Neural cell (in vitro differentiated cells): ENCODE results near the gene SLC44A5. TPM values are rescaled to one million over a fixed set of nuclear protein-coding genes. Genes with fewer than 3 reads are reported as not detected.
"Not testable (repeated sequence)": the region's sequence is repeated elsewhere in the genome, so short reads cannot be mapped to it uniquely, and the experiment has no call there.

ENCODE experiments used
- H2AFZ ChIP-seq: fragments of 200-600, 300-800 bp; sonication (generic), shearing (Covaris generic); 2 replicates; pipeline ENCODE4 v1.6.0; 2014; ENCODE audit warnings: low read depth, mild to moderate bottlenecking, antibody characterized with exemption, low read length, moderate library complexity
- H3F3A ChIP-seq: fragments of 200-600 bp; shearing (Covaris generic); 2 replicates; pipeline ENCODE4 v1.6.1; 2016; ENCODE audit warnings: mild to moderate bottlenecking, moderate library complexity, mixed read lengths, antibody characterized with exemption, low read length; ENCODE audit not compliant: insufficient read depth, poor library complexity, severe bottlenecking
- H3K27ac ChIP-seq: fragments of 200-600, 300-800 bp; sonication (generic), shearing (Covaris generic); 2 replicates; pipeline ENCODE4 v1.5.1; 2014; ENCODE audit warnings: mild to moderate bottlenecking, low read length, moderate library complexity
- H3K27me3 ChIP-seq: fragments of 300-800, 200-600 bp; sonication (generic), shearing (Covaris generic); 2 replicates; pipeline ENCODE4 v1.6.0; 2014; ENCODE audit warnings: mild to moderate bottlenecking, low read depth, low read length, moderate library complexity; ENCODE audit not compliant: insufficient read depth
- H3K36me3 ChIP-seq: fragments of 300-800, 200-600 bp; sonication (generic), shearing (Covaris generic); 2 replicates; pipeline ENCODE4 v1.5.1; 2014; ENCODE audit warnings: mild to moderate bottlenecking, antibody characterized with exemption, low read length, moderate library complexity; ENCODE audit not compliant: insufficient read depth
- H3K4me2 ChIP-seq: fragments of 300-800, 200-600 bp; sonication (generic), shearing (Covaris generic); 2 replicates; pipeline ENCODE4 v1.6.0; 2014; ENCODE audit warnings: mild to moderate bottlenecking, low read length
- H3K4me3 ChIP-seq: fragments of 300-800, 200-600 bp; sonication (generic), shearing (Covaris generic); 2 replicates; pipeline ENCODE4 v1.5.1; 2014; ENCODE audit warnings: mild to moderate bottlenecking, low read length, moderate library complexity
- H3K79me2 ChIP-seq: fragments of 200-600 bp; shearing (Covaris generic); replicated peaks from 2 replicates; pipeline ENCODE4 v1.6.0; 2014; ENCODE audit warnings: mild to moderate bottlenecking, low read length, moderate library complexity; ENCODE audit not compliant: insufficient read depth
- H3K9ac ChIP-seq: fragments of 300-800, 200-600 bp; sonication (generic), shearing (Covaris generic); 2 replicates; pipeline ENCODE4 v1.6.1; 2016; ENCODE audit warnings: mild to moderate bottlenecking, low read length, mixed read lengths
- H3K9me2 ChIP-seq: fragments of 200-600 bp; shearing (Covaris generic); 2 replicates; pipeline ENCODE4 v1.6.1; 2016; ENCODE audit warnings: mild to moderate bottlenecking, low read length, mixed read lengths; ENCODE audit not compliant: insufficient read depth
- H3K9me3 ChIP-seq: fragments of 200-600, 300-800 bp; sonication (generic), shearing (Covaris generic); 2 replicates; pipeline ENCODE4 v1.6.1; 2016; ENCODE audit warnings: mild to moderate bottlenecking, mixed run types, low read length, moderate library complexity, mixed read lengths
- H4K20me1 ChIP-seq: fragments of 200-600 bp; shearing (Covaris generic); 2 replicates; pipeline ENCODE4 v1.6.1; 2016; ENCODE audit warnings: mild to moderate bottlenecking, mixed run types; ENCODE audit not compliant: insufficient read depth
- CTCF ChIP-seq: fragments of 450-650 bp; IDR thresholded peaks from 2 replicates; pipeline ENCODE4 v1.5.1; 2014; ENCODE audit warnings: antibody characterized with exemption, mild to moderate bottlenecking, moderate library complexity; ENCODE audit not compliant: poor library complexity, severe bottlenecking
- EP300 ChIP-seq: fragments of 450-650 bp; conservative IDR thresholded peaks from 2 replicates; pipeline ENCODE4 v1.6.1; 2014; ENCODE audit warnings: antibody characterized with exemption, mild to moderate bottlenecking, moderate library complexity; ENCODE audit not compliant: poor library complexity, severe bottlenecking
- EZH2 ChIP-seq: fragments of 200-600, 300-800 bp; shearing (Covaris generic), sonication (generic); IDR thresholded peaks from 2 replicates; pipeline ENCODE4 v1.6.1; 2014; ENCODE audit warnings: antibody characterized with exemption, low read length, borderline replicate concordance, mild to moderate bottlenecking; ENCODE audit not compliant: insufficient read depth, poor library complexity, severe bottlenecking
- MXI1 ChIP-seq: fragments of 450-650 bp; conservative IDR thresholded peaks from 2 replicates; pipeline ENCODE4 v1.6.1; 2014; ENCODE audit warnings: antibody characterized with exemption, mild to moderate bottlenecking; ENCODE audit not compliant: poor library complexity, severe bottlenecking
- POLR2AphosphoS5 ChIP-seq: IDR thresholded peaks from 2 replicates; pipeline ENCODE4 v1.6.1; 2012
- RAD21 ChIP-seq: fragments of 450-650 bp; conservative IDR thresholded peaks from 2 replicates; pipeline ENCODE4 v1.6.1; 2014; ENCODE audit warnings: antibody characterized with exemption, mild to moderate bottlenecking, moderate library complexity
- REST ChIP-seq: IDR thresholded peaks from 2 replicates; pipeline ENCODE4 v1.6.1; 2012; ENCODE audit warnings: borderline replicate concordance
- SMC3 ChIP-seq: fragments of 450-650 bp; conservative IDR thresholded peaks from 2 replicates; pipeline ENCODE4 v1.6.1; 2014; ENCODE audit warnings: antibody characterized with exemption, mild to moderate bottlenecking, moderate library complexity; ENCODE audit not compliant: poor library complexity
- TAF1 ChIP-seq: IDR thresholded peaks from 2 replicates; pipeline ENCODE4 v1.6.1; 2012; ENCODE audit warnings: low read depth
- polyA plus RNA-seq: library from polyadenylated mRNA; depleted of rRNA; stranded (reverse); fragments of >200 nt; gene quantifications from 2 replicates; pipeline ENCODE4 v1.2.3, GENCODE V29; 2014

Gene SLC44A5
- polyA plus RNA-seq, 1 donor from 2014 or later = 53.0 TPM

- H3K27me3 ChIP-seq, H3K4me2 ChIP-seq, H3K79me2 ChIP-seq, H4K20me1 ChIP-seq, H3F3A ChIP-seq, H3K4me3 ChIP-seq, H2AFZ ChIP-seq, H3K9me3 ChIP-seq, H3K27ac ChIP-seq, H3K9me2 ChIP-seq, H3K36me3 ChIP-seq, H3K9ac ChIP-seq: not testable (repeated sequence)
Measured at GRCh38 chr1:75403147-75403646, 207.7 kb downstream of the SLC44A5 start.

- H3K36me3 ChIP-seq = no peaks in the 10 kb centered on the region
- H3K79me2 ChIP-seq = no peaks in the 10 kb centered on the region
- TF ChIP-seq POLR2AphosphoS5 (no peak), RAD21 (no peak), MXI1 (no peak), REST (no peak), EZH2 (no peak), EP300 (no peak), TAF1 (no peak), CTCF (no peak), SMC3 (no peak)
- no peak overlapping the region for H3K9ac ChIP-seq
- H3K9me2 ChIP-seq = no peaks in the 10 kb centered on the region
- H3K27ac ChIP-seq = no peak overlapping the region
- H3K4me3 ChIP-seq = no peak overlapping the region
- no peak overlapping the region for H2AFZ ChIP-seq
- H3K27me3 ChIP-seq = no peaks in the 10 kb centered on the region
- no peaks in the 10 kb centered on the region for H3K9me3 ChIP-seq
- no peaks in the 10 kb centered on the region for H4K20me1 ChIP-seq
- H3F3A ChIP-seq = no peaks in the 10 kb centered on the region
- H3K4me2 ChIP-seq = no peak overlapping the region
Measured at GRCh38 chr1:75400716-75401115, 210.2 kb downstream of the SLC44A5 start.

- no peak overlapping the region for H3K27ac ChIP-seq
- H3K9ac ChIP-seq = no peak overlapping the region
- no peak overlapping the region for H3K4me2 ChIP-seq
- no peaks in the 10 kb centered on the region for H4K20me1 ChIP-seq
- H3K27me3 ChIP-seq = no peaks in the 10 kb centered on the region
- no peak overlapping the region for H2AFZ ChIP-seq
- H3F3A ChIP-seq = no peaks in the 10 kb centered on the region
- no peaks in the 10 kb centered on the region for H3K36me3 ChIP-seq
- no peaks in the 10 kb centered on the region for H3K79me2 ChIP-seq
- no peaks in the 10 kb centered on the region for H3K9me3 ChIP-seq
- TF ChIP-seq TAF1 = no peak
- TF ChIP-seq MXI1 = no peak
- TF ChIP-seq EP300 = no peak
- TF ChIP-seq EZH2 = no peak
- no peak for TF ChIP-seq POLR2AphosphoS5
- TF ChIP-seq RAD21 = no peak
- TF ChIP-seq CTCF = no peak
- TF ChIP-seq REST = no peak
- no peaks in the 10 kb centered on the region for H3K9me2 ChIP-seq
- H3K4me3 ChIP-seq = no peak overlapping the region
Measured at GRCh38 chr1:75396745-75397144, 214.2 kb downstream of the SLC44A5 start.
